Measurements from ENCODE around the gene NOSTRIN. TPM values are rescaled to one million over a fixed set of nuclear protein-coding genes. Genes with fewer than 3 reads are reported as not detected.
A peak's percentile ranks its signal among the peaks of the same experiment; 100 is the strongest.

Gene NOSTRIN, protein sequence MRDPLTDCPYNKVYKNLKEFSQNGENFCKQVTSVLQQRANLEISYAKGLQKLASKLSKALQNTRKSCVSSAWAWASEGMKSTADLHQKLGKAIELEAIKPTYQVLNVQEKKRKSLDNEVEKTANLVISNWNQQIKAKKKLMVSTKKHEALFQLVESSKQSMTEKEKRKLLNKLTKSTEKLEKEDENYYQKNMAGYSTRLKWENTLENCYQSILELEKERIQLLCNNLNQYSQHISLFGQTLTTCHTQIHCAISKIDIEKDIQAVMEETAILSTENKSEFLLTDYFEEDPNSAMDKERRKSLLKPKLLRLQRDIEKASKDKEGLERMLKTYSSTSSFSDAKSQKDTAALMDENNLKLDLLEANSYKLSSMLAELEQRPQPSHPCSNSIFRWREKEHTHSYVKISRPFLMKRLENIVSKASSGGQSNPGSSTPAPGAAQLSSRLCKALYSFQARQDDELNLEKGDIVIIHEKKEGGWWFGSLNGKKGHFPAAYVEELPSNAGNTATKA
- 14.7 TPM for total RNA-seq
- long read RNA-seq, partial matches to known transcripts = 0 of 3 reads
- long read RNA-seq, other reads (novel, unspliced or antisense) = 1 of 3 reads

DNA sequence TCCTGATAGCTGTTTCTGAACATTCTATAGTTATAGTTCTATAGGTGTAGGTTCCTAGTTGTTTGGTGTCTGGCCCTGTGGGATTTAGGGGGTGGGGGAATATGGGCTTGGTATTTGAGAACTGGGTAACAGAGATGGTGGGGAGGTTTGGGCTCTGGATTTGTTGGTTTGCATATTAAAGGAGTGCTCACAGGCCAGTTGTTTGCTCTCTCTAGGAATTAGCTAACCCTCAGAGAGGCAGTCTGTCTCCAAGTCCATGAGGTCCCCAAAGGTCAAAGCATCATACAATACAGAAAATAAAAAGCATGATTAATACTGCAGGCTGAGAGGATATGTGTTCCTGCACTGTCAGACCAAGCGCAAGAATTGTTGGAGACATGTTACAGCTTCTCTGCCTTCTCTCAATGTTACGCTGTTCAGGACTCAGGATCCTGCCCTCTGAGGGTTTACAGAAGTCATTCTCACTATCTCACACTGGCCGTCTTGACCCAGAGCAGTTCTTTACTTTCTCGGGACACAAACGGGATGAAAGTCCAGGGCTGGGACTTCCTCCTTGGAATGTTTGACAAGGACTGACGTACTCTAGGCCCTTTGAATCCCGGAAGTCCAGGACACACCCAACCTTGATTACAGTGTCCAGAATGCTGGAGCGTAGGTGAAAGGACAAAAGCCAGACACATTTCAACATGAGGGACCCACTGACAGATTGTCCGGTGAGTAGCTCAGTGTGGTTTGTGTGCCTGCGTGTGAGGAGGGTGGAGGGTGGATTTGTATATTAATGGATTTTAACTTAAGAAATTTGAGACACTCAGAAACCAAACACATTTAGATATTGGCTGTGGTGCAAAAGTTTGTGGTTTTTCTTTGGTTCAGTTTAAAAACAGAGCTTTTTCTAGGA is at the start of gene NOSTRIN:
TSS of gene NOSTRIN (plus strand) at position 677 of the 898 bp plus-strand sequence. CDS start at position 687, 10 bp downstream.
- H3K9me3 ChIP-seq (replicated peaks) = no peaks in the 10 kb centered on the region
- TF ChIP-seq, protein P1, sequence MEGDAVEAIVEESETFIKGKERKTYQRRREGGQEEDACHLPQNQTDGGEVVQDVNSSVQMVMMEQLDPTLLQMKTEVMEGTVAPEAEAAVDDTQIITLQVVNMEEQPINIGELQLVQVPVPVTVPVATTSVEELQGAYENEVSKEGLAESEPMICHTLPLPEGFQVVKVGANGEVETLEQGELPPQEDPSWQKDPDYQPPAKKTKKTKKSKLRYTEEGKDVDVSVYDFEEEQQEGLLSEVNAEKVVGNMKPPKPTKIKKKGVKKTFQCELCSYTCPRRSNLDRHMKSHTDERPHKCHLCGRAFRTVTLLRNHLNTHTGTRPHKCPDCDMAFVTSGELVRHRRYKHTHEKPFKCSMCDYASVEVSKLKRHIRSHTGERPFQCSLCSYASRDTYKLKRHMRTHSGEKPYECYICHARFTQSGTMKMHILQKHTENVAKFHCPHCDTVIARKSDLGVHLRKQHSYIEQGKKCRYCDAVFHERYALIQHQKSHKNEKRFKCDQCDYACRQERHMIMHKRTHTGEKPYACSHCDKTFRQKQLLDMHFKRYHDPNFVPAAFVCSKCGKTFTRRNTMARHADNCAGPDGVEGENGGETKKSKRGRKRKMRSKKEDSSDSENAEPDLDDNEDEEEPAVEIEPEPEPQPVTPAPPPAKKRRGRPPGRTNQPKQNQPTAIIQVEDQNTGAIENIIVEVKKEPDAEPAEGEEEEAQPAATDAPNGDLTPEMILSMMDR (IDR thresholded peaks at IDR 0.05; ENCODE audit: borderline replicate concordance) = no peak
- no peaks in the 10 kb centered on the region for H3K27me3 ChIP-seq (ENCODE audit: low read depth)
- peaks cover 89% of the 10 kb centered on the region for H3K4me1 ChIP-seq
- peak; percentile 28 for DNase-seq
- H3K27ac ChIP-seq (replicated peaks) = peak within 1 kb of the TSS; percentile 87
- H3K36me3 ChIP-seq = no peaks in the 10 kb centered on the region
- H3K4me3 ChIP-seq = peak within 1 kb of the TSS; percentile 63
- intact Hi-C loops (cut with micrococcal nuclease) = no loop called here

DNA sequence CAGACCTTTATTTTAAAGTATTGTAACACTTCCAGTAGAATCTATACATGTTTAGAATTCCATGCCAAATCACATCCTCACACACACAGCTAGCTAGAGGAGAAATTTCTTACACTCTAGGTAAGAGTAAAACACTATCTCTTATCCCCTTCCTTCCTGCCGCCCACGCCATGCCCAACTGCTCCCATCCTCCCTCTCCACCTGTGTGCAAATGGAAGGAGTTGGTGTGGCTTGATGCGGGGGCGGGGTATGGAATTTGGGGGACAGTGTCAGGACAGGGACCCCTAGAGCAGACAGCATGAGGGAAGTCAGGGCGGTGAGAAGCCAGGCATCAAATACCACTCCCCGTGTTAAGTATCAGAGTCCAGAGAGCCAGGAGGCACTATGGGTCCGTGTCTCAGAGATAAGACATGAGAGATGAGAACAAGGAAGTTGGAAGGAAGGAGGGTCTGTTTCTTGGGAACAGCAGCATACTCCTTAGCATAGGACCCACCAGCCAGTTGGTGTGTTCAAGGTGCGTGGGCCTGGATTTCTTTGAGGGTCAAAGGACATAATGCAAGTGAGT is 48.6 kb upstream of the NOSTRIN start:
- peaks cover 67% of the 10 kb centered on the region for H3K4me1 ChIP-seq
- TF ChIP-seq, protein P1 (IDR thresholded peaks at IDR 0.05; ENCODE audit: borderline replicate concordance) = no peak
- intact Hi-C loops (cut with micrococcal nuclease) = no loop called here
- H3K27me3 ChIP-seq (ENCODE audit: low read depth) = no peaks in the 10 kb centered on the region
- no peaks in the 10 kb centered on the region for H3K9me3 ChIP-seq (replicated peaks)
- H3K36me3 ChIP-seq = no peaks in the 10 kb centered on the region
- DNase-seq = no peak
- H3K27ac ChIP-seq (replicated peaks) = no peak overlapping the region
- H3K4me3 ChIP-seq = no peak overlapping the region

DNA sequence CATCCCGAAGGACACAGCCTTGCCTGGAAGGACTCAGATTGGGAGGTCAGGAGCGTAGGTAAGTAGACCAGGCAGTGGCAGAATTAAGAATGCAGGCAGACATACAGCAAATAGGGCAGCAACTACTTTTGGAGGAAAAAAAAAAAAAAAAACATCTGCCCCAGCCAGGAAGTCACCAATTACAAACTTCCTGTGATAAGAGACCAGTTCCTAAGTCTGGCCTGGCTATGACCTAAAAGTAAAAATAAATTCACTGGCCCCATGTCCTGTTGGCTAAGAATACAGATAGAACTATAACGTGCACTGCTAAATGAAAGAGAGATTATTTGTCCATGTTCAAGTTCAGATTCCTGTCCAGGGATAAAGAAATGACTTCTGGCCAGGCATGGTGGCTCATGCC is 45.2 kb upstream of the NOSTRIN start:
- no peaks in the 10 kb centered on the region for H3K9me3 ChIP-seq (replicated peaks)
- DNase-seq = no peak
- H3K27me3 ChIP-seq (ENCODE audit: low read depth) = no peaks in the 10 kb centered on the region
- TF ChIP-seq, protein P1 (IDR thresholded peaks at IDR 0.05; ENCODE audit: borderline replicate concordance) = no peak
- no peak overlapping the region for H3K4me3 ChIP-seq
- peaks cover 35% of the 10 kb centered on the region for H3K4me1 ChIP-seq
- peak overlapping the region; percentile 68 for H3K27ac ChIP-seq (replicated peaks)
- no peaks in the 10 kb centered on the region for H3K36me3 ChIP-seq
- intact Hi-C loops (cut with micrococcal nuclease) = loop anchor here (5.0 kb wide), 1 partner anchor 410 kb away; no protein-coding TSS in a partner anchor

DNA sequence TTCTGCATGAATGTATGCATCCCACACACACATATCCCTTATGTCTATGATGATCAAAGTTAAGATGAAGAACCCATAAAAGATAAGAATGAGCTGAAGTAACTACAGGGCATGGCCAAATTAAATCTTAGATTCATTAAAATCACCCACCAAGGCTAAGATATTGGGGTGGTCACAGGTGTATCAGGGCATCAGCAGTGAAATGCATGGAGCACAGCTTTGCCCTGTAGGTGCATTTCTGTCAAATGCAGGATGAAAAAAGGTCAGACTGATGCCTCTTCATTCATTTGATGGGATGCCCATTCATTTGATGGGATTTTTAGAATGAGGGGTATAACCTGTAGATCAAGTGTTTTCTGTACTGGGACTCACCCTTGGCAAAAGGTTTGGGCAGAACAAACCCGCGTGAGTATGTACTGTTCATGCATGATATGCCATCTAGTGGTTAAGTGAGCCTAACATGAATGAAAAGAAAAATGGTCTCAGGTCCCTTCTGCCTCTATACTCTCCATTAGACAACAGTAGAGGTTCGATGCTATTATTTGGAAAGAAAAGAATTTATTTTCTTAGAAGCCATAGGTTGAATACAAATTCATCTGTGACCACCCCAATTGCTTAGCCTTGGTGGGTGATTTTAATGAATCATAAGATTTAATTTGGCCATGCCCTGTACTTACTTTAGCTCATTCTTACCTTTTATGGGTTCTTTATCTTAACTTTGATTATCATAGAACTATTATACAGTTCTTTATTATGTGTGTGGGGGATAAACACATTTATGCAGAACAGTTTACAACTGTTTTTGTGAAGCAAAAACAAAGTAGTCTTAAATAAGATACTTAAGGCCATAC is 43.2 kb upstream of the NOSTRIN start:
- TF ChIP-seq, protein P1 (IDR thresholded peaks at IDR 0.05; ENCODE audit: borderline replicate concordance) = peak; percentile 71
- H3K36me3 ChIP-seq = no peaks in the 10 kb centered on the region
- intact Hi-C loops (cut with micrococcal nuclease) = loop anchor here (5.0 kb wide), 1 partner anchor 412 kb away; no protein-coding TSS in a partner anchor
- H3K27me3 ChIP-seq (ENCODE audit: low read depth) = no peaks in the 10 kb centered on the region
- H3K4me3 ChIP-seq = no peak overlapping the region
- peaks cover 25% of the 10 kb centered on the region for H3K4me1 ChIP-seq
- no peak overlapping the region for H3K27ac ChIP-seq (replicated peaks)
- no peaks in the 10 kb centered on the region for H3K9me3 ChIP-seq (replicated peaks)
- DNase-seq = no peak
